ENCODE results near the gene MYBPHL. TPM values are rescaled to one million over a fixed set of nuclear protein-coding genes. Genes with fewer than 3 reads are reported as not detected.

Gene MYBPHL
- total and polyA plus RNA-seq, 2 of the 13 experiments (the other 11 are each of a cell fraction or from before 2014, with no cell fraction given), result 3.7 to 3.8 TPM

DNA sequence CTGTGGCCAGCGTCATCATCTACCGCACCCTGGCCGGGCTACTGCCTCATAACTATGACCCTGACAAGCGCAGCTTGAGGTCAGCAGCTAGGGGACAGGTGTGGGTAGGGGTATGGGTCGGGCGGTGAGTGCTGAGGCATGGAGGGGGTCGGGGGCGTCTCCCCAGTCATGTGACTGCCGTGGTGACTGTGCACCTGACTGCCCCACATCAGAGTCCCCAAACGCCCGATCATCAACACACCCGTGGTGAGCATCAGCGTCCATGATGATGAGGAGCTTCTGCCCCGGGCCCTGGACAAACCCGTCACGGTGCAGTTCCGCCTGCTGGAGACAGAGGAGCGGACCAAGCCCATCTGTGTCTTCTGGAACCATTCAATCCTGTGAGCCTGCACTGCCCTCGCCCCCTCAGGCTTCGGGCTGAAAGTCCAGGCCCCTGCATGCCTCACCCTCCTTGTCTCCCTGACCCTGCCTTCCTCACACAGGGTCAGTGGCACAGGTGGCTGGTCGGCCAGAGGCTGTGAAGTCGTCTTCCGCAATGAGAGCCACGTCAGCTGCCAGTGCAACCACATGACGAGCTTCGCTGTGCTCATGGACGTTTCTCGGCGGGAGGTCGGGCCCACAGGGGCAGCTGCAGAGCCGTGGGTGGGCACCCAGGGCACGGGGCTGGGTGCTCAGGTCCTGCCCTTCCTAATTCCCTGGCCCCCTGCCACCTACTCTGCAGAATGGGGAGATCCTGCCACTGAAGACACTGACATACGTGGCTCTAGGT, 37.4 kb downstream of the MYBPHL start:
- no peak overlapping the region for H3K9ac ChIP-seq (ENCODE audit: insufficient read depth, low read depth, low read length)
- POLR2A ChIA-PET, result no interaction called here
- H3K27me3 ChIP-seq (ENCODE audit: control insufficient read depth in 1 of 2, insufficient read depth in 2 of 2, low read length in 2 of 2), result no peaks in the 10 kb centered on the region
- H2AFZ ChIP-seq (ENCODE audit: low read length), result no peak overlapping the region
- TF ChIP-seq ZNF574 (CRISPR knock-in tag; IDR thresholded peaks at IDR 0.05), result no peak
- TF ChIP-seq BRF2 (CRISPR knock-in tag; IDR thresholded peaks at IDR 0.05), result no peak
- TF ChIP-seq NCOR1 (IDR thresholded peaks at IDR 0.05; ENCODE audit: borderline replicate concordance, low read length), result no peak
- TF ChIP-seq ZSCAN30 (CRISPR knock-in tag; IDR thresholded peaks at IDR 0.05), result no peak
- no peak for TF ChIP-seq ZNF788 (CRISPR knock-in tag; IDR thresholded peaks at IDR 0.05; ENCODE audit: borderline replicate concordance)
- TF ChIP-seq NR2C2 (CRISPR knock-in tag; IDR thresholded peaks at IDR 0.05; ENCODE audit: borderline replicate concordance), result no peak
- TF ChIP-seq, protein P1, sequence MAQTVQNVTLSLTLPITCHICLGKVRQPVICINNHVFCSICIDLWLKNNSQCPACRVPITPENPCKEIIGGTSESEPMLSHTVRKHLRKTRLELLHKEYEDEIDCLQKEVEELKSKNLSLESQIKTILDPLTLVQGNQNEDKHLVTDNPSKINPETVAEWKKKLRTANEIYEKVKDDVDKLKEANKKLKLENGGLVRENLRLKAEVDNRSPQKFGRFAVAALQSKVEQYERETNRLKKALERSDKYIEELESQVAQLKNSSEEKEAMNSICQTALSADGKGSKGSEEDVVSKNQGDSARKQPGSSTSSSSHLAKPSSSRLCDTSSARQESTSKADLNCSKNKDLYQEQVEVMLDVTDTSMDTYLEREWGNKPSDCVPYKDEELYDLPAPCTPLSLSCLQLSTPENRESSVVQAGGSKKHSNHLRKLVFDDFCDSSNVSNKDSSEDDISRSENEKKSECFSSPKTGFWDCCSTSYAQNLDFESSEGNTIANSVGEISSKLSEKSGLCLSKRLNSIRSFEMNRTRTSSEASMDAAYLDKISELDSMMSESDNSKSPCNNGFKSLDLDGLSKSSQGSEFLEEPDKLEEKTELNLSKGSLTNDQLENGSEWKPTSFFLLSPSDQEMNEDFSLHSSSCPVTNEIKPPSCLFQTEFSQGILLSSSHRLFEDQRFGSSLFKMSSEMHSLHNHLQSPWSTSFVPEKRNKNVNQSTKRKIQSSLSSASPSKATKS (CRISPR knock-in tag; IDR thresholded peaks at IDR 0.05), result no peak
- TF ChIP-seq ZNF772 (CRISPR knock-in tag; IDR thresholded peaks at IDR 0.05), result no peak
- TF ChIP-seq ZNF274 (CRISPR knock-in tag; IDR thresholded peaks at IDR 0.05), result no peak
- no peak for TF ChIP-seq CENPT (CRISPR knock-in tag; IDR thresholded peaks at IDR 0.05; ENCODE audit: low read depth)
- no peak for TF ChIP-seq ZNF251 (CRISPR knock-in tag; IDR thresholded peaks at IDR 0.05)
- TF ChIP-seq STAG1 (CRISPR knock-in tag; IDR thresholded peaks at IDR 0.05), result no peak
- CTCF ChIA-PET (ENCODE audit: low intra/inter-chr PET ratio, low total read pairs), result no interaction called here
- FAIRE-seq, result no peak
- in situ Hi-C loops (cut with HindIII; ENCODE audit: extremely low pct_ligation_motif_present, low pct_unique_long_range_greater_than_20kb), result loop anchor here (10.0 kb wide), 1 partner anchor 265 kb away; the partner anchor contains the start of gene GPR61
- no peaks in the 10 kb centered on the region for H4K20me1 ChIP-seq (ENCODE audit: insufficient read depth, low read length)
- intact Hi-C loops (cut with micrococcal nuclease; ENCODE audit: unreplicated experiment), result no loop called here
- BruUV-seq (replicated peaks), result no TSS peak
- DNase-seq (ENCODE audit: low spot score), result no peak
- H3K4me1 ChIP-seq (ENCODE audit: insufficient read depth, low read length), result peaks cover 20% of the 10 kb centered on the region
- H3K9me3 ChIP-seq (ENCODE audit: low read length), result no peaks in the 10 kb centered on the region
- no peak overlapping the region for H3K27ac ChIP-seq (ENCODE audit: extremely low read length, insufficient read depth, low read length)
- 95% methylated on average over 13 of the region's 33 CpGs for WGBS (ENCODE audit: low lambda C conversion rate)
- peaks cover 4 to 8% of the 10 kb centered on the region in 2 experiments; a peak in 3 of 5 replicates for H3K36me3 ChIP-seq (replicated peaks in 1 of 2; ENCODE audit: control insufficient read depth in 1 of 2, insufficient read depth in 2 of 2, low read length in 2 of 2)
- H3K4me3 ChIP-seq (replicated peaks in 1 of 3; ENCODE audit: insufficient read depth in 1 of 3, low read depth in 2 of 3, low read length in 3 of 3), result no peak overlapping the region
- ATAC-seq, result no peak
- no peaks in the 10 kb centered on the region for H3K79me2 ChIP-seq (ENCODE audit: insufficient read depth, low read length)
- H3K4me2 ChIP-seq (ENCODE audit: low read depth, low read length), result no peak overlapping the region
